ENCODE measurements around the gene U2AF2. TPM values are rescaled to one million over a fixed set of nuclear protein-coding genes. Genes with fewer than 3 reads are reported as not detected.

Gene U2AF2
- total RNA-seq, 4 donors from 2014 or later, result 38.1 to 60.2 (median 50.1) TPM

DNA sequence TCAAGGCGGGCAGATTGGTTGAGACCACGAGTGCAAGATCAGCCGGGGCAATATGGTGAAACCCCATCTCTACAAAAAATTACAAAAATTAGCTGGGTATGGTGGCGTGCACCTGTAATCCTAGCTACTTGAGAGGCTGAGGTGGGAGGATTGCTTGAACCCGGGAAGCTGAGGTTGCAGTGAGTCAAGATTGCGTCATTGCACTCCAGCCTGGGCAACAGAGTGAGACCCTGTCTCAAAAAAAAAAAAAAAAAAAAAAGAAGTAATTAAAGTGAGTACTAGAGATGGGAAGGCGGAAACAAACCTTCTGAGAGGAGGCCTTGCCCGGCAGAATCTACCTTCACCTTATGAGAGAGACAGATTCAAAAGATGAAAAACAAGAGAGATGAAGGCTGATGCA is 68.7 kb downstream of the U2AF2 start:
- in situ Hi-C loops (cut with MboI; ENCODE audit: low sequenced_read_pairs in 4 of 4) (no loop called here), intact Hi-C loops (cut with DNase I; ENCODE audit: low total_unique reads) (no loop called here)
- no peak overlapping the region for H3K27ac ChIP-seq
- H3K36me3 ChIP-seq, result no peaks in the 10 kb centered on the region
- TF ChIP-seq, protein P1, sequence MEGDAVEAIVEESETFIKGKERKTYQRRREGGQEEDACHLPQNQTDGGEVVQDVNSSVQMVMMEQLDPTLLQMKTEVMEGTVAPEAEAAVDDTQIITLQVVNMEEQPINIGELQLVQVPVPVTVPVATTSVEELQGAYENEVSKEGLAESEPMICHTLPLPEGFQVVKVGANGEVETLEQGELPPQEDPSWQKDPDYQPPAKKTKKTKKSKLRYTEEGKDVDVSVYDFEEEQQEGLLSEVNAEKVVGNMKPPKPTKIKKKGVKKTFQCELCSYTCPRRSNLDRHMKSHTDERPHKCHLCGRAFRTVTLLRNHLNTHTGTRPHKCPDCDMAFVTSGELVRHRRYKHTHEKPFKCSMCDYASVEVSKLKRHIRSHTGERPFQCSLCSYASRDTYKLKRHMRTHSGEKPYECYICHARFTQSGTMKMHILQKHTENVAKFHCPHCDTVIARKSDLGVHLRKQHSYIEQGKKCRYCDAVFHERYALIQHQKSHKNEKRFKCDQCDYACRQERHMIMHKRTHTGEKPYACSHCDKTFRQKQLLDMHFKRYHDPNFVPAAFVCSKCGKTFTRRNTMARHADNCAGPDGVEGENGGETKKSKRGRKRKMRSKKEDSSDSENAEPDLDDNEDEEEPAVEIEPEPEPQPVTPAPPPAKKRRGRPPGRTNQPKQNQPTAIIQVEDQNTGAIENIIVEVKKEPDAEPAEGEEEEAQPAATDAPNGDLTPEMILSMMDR (IDR thresholded peaks at IDR 0.05 in 4 of 5, conservative IDR thresholded peaks at IDR 0.05 in 1 of 5), result no peak
- no peak for TF ChIP-seq POLR2A (IDR thresholded peaks at IDR 0.05)
- no peaks in the 10 kb centered on the region for H3K4me1 ChIP-seq
- DNase-seq (no peak), ATAC-seq (no peak)
- peaks cover 0 to 13% (median 2%) of the 10 kb centered on the region in 3 donors for H3K27me3 ChIP-seq
- no peak overlapping the region for H3K4me3 ChIP-seq
- no peaks in the 10 kb centered on the region for H3K9me3 ChIP-seq

Other genes with a start within 250 kb of the U2AF2 start
- 10 to 100 TPM in 3 of 4 donors, 1 to 10 TPM in 1; 7.7 to 14.6 (median 13.4) TPM for gene UBE2S, start 247.2 kb upstream of the U2AF2 start, total RNA-seq
- not detected for gene SHISA7, start 211.7 kb upstream of the U2AF2 start, total RNA-seq
- gene ISOC2, start 193.4 kb upstream of the U2AF2 start, total RNA-seq, result 100 to 1,000 TPM in 1 of 4 donors, 10 to 100 TPM in 3; 59.7 to 101 (median 88.7) TPM
- not detected for gene C19orf85, start 190.3 kb upstream of the U2AF2 start, total RNA-seq
- 10 to 100 TPM in 3 of 4 donors, 1 to 10 TPM in 1; 7.4 to 22.3 (median 14.1) TPM for gene ZNF628, start 178.4 kb upstream of the U2AF2 start, total RNA-seq
- 1 to 10 TPM in 2 of 4 donors, under 1 TPM in 2; 0.40 to 2.5 (median 1.1) TPM for gene NAT14, start 169.8 kb upstream of the U2AF2 start, total RNA-seq
- 1 to 10 TPM in 2 of 4 donors, under 1 TPM in 2; 0.53 to 2.2 (median 1.1) TPM for gene SSC5D, start 166.6 kb upstream of the U2AF2 start, total RNA-seq
- gene SBK2, start 117.9 kb upstream of the U2AF2 start, total RNA-seq, result 1 to 10 TPM in 3 of 4 donors, not detected in 1; 1.5 to 3.0 (median 1.6) TPM
- 10 to 100 TPM in 1 of 4 donors, 1 to 10 TPM in 3; 3.1 to 24.1 (median 6.8) TPM for gene SBK3, start 109.5 kb upstream of the U2AF2 start, total RNA-seq
- 10 to 100 TPM; 15.0 to 19.3 (median 16.8) TPM for gene ZNF579, start 74.2 kb upstream of the U2AF2 start, total RNA-seq
- gene FIZ1, start 55.5 kb upstream of the U2AF2 start, total RNA-seq, result 10 to 100 TPM in 1 of 4 donors, 1 to 10 TPM in 3; 6.8 to 11.2 (median 7.4) TPM
- 10 to 100 TPM; 35.6 to 61.7 (median 47.0) TPM for gene ZNF524, start 54.7 kb upstream of the U2AF2 start, total RNA-seq
- gene ZNF865, start 49.4 kb upstream of the U2AF2 start, total RNA-seq, result 10 to 100 TPM; 10.3 to 23.4 (median 15.2) TPM
- gene ZNF784, start 30.5 kb upstream of the U2AF2 start, total RNA-seq, result 1 to 10 TPM; 6.0 to 10.0 (median 8.2) TPM
- 10 to 100 TPM in 1 of 4 donors, 1 to 10 TPM in 3; 1.5 to 12.3 (median 7.2) TPM for gene ZNF580, start 14.0 kb upstream of the U2AF2 start, total RNA-seq
- 10 to 100 TPM in 3 of 4 donors, 1 to 10 TPM in 1; 9.9 to 17.3 (median 13.7) TPM for gene ZNF581, start 11.4 kb upstream of the U2AF2 start, total RNA-seq
- 10 to 100 TPM in 2 of 4 donors, 1 to 10 TPM in 2; 6.3 to 21.2 (median 12.6) TPM for gene CCDC106, start 6.8 kb upstream of the U2AF2 start, total RNA-seq
- 100 to 1,000 TPM in 3 of 4 donors, 10 to 100 TPM in 1; 58.7 to 214 (median 190) TPM for gene EPN1, start 20.2 kb downstream of the U2AF2 start, total RNA-seq
- not detected for gene NLRP9, start 83.4 kb downstream of the U2AF2 start, total RNA-seq
- gene RFPL4A, start 104.1 kb downstream of the U2AF2 start, total RNA-seq, result not detected
- not detected for gene RFPL4AL1, start 114.1 kb downstream of the U2AF2 start, total RNA-seq
- not detected for gene NLRP11, start 177.0 kb downstream of the U2AF2 start, total RNA-seq
- not detected for gene NLRP4, start 181.5 kb downstream of the U2AF2 start, total RNA-seq

All from gastrocnemius medialis (tissue), 4 donors.